Muscle of arm (tissue), 12 donors: ENCODE data around the gene PDK3. TPM values are rescaled to one million over a fixed set of nuclear protein-coding genes. Genes with fewer than 3 reads are reported as not detected.

ENCODE experiments used
- DNase-seq: peaks from one replicate; pipeline ENCODE4 v3.0.0-alpha.2; 2013
- polyA plus RNA-seq, 12 donors: library from polyadenylated mRNA; unstranded; fragments of 120-200 nt; gene quantifications; one replicate each; pipeline ENCODE4 v1.2.1, GENCODE V29; 2013; ENCODE audit not compliant: insufficient read length in 12 of 12

The PDK3 gene
- polyA plus RNA-seq, 12 donors, result 2.2 to 4.1 (median 3.5) TPM; not detected in 1

- DNase-seq, result no peak
Measured at GRCh38 chrX:24480400-24480865, 15.3 kb downstream of the PDK3 start.

GRCh38 chrX:24482823-24483415 lies 17.8 kb downstream of the PDK3 start:
- DNase-seq, result no peak

GRCh38 chrX:24483596-24483995 lies 18.5 kb downstream of the PDK3 start:
- no peak for DNase-seq

GRCh38 chrX:24485323-24485722 lies 20.2 kb downstream of the PDK3 start:
- DNase-seq, result no peak

GRCh38 chrX:24485976-24486680 lies 21.0 kb downstream of the PDK3 start:
- no peak for DNase-seq

- no peak for DNase-seq
Measured at GRCh38 chrX:24487571-24487970, 22.5 kb downstream of the PDK3 start.

GRCh38 chrX:24491741-24492140 lies 26.7 kb downstream of the PDK3 start:
- no peak for DNase-seq

GRCh38 chrX:24493740-24494581 lies 28.9 kb downstream of the PDK3 start:
- no peak for DNase-seq

- peak; percentile 36 for DNase-seq
Measured at GRCh38 chrX:24494647-24495075, 29.6 kb downstream of the PDK3 start.

GRCh38 chrX:24495700-24496099 lies 30.6 kb downstream of the PDK3 start:
- DNase-seq, result no peak

- DNase-seq, result no peak
Measured at GRCh38 chrX:24498181-24498580, 33.1 kb downstream of the PDK3 start.

GRCh38 chrX:24498975-24499374 lies 33.9 kb downstream of the PDK3 start:
- DNase-seq, result no peak

- no peak for DNase-seq
Measured at GRCh38 chrX:24506082-24506481, 41.0 kb downstream of the PDK3 start.

GRCh38 chrX:24508375-24508774 lies 43.3 kb downstream of the PDK3 start:
- no peak for DNase-seq

- no peak for DNase-seq
Measured at GRCh38 chrX:24513416-24513815, 48.3 kb downstream of the PDK3 start.

GRCh38 chrX:24515447-24515846 lies 50.4 kb downstream of the PDK3 start:
- DNase-seq, result peak; percentile 32

GRCh38 chrX:24520472-24520871 lies 55.4 kb downstream of the PDK3 start:
- no peak for DNase-seq

- DNase-seq, result no peak
Measured at GRCh38 chrX:24525455-24525854, 60.4 kb downstream of the PDK3 start.

- peak; percentile 4 for DNase-seq
Measured at GRCh38 chrX:24526616-24527015, 61.5 kb downstream of the PDK3 start.

- DNase-seq, result no peak
Measured at GRCh38 chrX:24528605-24529004, 63.5 kb downstream of the PDK3 start.

GRCh38 chrX:24536551-24536950 lies 71.5 kb downstream of the PDK3 start:
- no peak for DNase-seq

GRCh38 chrX:24542756-24543155 lies 77.7 kb downstream of the PDK3 start:
- peak; percentile 45 for DNase-seq

- DNase-seq, result no peak
Measured at GRCh38 chrX:24547961-24548360, 82.9 kb downstream of the PDK3 start.
